Neuronal stem cell (in vitro differentiated cells): ENCODE data around the gene UTRN.

Experiments used
- DNase-seq: peaks from one replicate; pipeline ENCODE4 v3.0.0-alpha.2; 2013; ENCODE audit warnings: low spot score
- H2AFZ ChIP-seq: one replicate; pipeline ENCODE4 v1.6.1; 2013; ENCODE audit warnings: mild to moderate bottlenecking, low read length, inconsistent platforms
- H2AK5ac ChIP-seq: 2 replicates; pipeline ENCODE4 v1.6.1; 2013; ENCODE audit warnings: low read depth, mild to moderate bottlenecking, inconsistent platforms, low read length, moderate library complexity, mixed read lengths
- H2BK120ac ChIP-seq: 2 replicates; pipeline ENCODE4 v1.6.1; 2013; ENCODE audit warnings: low read depth, mild to moderate bottlenecking, inconsistent platforms, low read length, moderate library complexity, mixed read lengths
- H2BK12ac ChIP-seq: one replicate; pipeline ENCODE4 v1.6.1; 2013; ENCODE audit warnings: low read length, inconsistent platforms
- H2BK15ac ChIP-seq: 2 replicates; pipeline ENCODE4 v1.6.1; 2013; ENCODE audit warnings: mild to moderate bottlenecking, low read length, inconsistent platforms, mixed read lengths
- H2BK5ac ChIP-seq: one replicate; pipeline ENCODE4 v1.6.1; 2013; ENCODE audit warnings: inconsistent platforms, mild to moderate bottlenecking, low read length, moderate library complexity
- H3K14ac ChIP-seq: one replicate; pipeline ENCODE4 v1.6.1; 2013; ENCODE audit warnings: low read length, inconsistent platforms
- H3K18ac ChIP-seq: 2 replicates; pipeline ENCODE4 v1.6.1; 2013; ENCODE audit warnings: low read length, inconsistent platforms
- H3K23ac ChIP-seq: 2 replicates; pipeline ENCODE4 v1.6.1; 2013; ENCODE audit warnings: low read depth, mild to moderate bottlenecking, mixed read lengths, low read length, inconsistent platforms; ENCODE audit not compliant: poor library complexity
- H3K27ac ChIP-seq: replicated peaks from 3 replicates; pipeline ENCODE4 v1.5.1; 2013; ENCODE audit warnings: low read length, inconsistent platforms
- H3K27me3 ChIP-seq, 3 experiments: 2 replicates each; pipeline ENCODE4 v1.6.1; 2013; ENCODE audit warnings: low read length in 3 of 3, mild to moderate bottlenecking in 2 of 3, inconsistent platforms in 1 of 3, low read depth in 1 of 3, mixed read lengths in 1 of 3, moderate library complexity in 1 of 3; ENCODE audit not compliant: control insufficient read depth in 3 of 3, insufficient read depth in 3 of 3
- H3K36me3 ChIP-seq, 2 donors: replicated peaks in 1 of 2; 2 replicates each; pipeline ENCODE4 v1.6.1; 2013; ENCODE audit warnings: low read length in 2 of 2; ENCODE audit not compliant: control insufficient read depth in 2 of 2, insufficient read depth in 2 of 2
- H3K4ac ChIP-seq: 2 replicates; pipeline ENCODE4 v1.6.1; 2013; ENCODE audit warnings: inconsistent platforms, mild to moderate bottlenecking, low read length, moderate library complexity
- H3K4me1 ChIP-seq, 2 donors: 1 replicate in 1 of 2; 2 replicates in 1 of 2; pipeline ENCODE4 v1.6.1; 2013; ENCODE audit warnings: low read length in 2 of 2, low read depth in 1 of 2; ENCODE audit not compliant: control insufficient read depth in 2 of 2, insufficient read depth in 1 of 2
- H3K4me2 ChIP-seq: one replicate; pipeline ENCODE4 v1.6.1; 2013; ENCODE audit warnings: mild to moderate bottlenecking, low read length, inconsistent platforms; ENCODE audit not compliant: insufficient read depth, poor library complexity, severe bottlenecking
- H3K4me3 ChIP-seq, 2 donors: 2 replicates each; pipeline ENCODE4 v1.5.1; 2013; ENCODE audit warnings: low read length in 2 of 2, mild to moderate bottlenecking in 2 of 2, inconsistent platforms in 1 of 2, moderate library complexity in 1 of 2
- H3K79me1 ChIP-seq: one replicate; pipeline ENCODE4 v1.6.1; 2013; ENCODE audit warnings: low read depth, mild to moderate bottlenecking, inconsistent platforms, low read length, moderate library complexity
- H3K9ac ChIP-seq: one replicate; pipeline ENCODE4 v1.6.1; 2013; ENCODE audit warnings: mild to moderate bottlenecking, low read depth, low read length, inconsistent platforms; ENCODE audit not compliant: poor library complexity
- H3K9me3 ChIP-seq, 2 donors: replicated peaks in 1 of 2; 2 replicates each; pipeline versions ENCODE3 to v1.6.1; 2013; ENCODE audit warnings: low read length in 2 of 2, mild to moderate bottlenecking in 2 of 2, inconsistent platforms in 1 of 2, low read depth in 1 of 2, mixed read lengths in 1 of 2, moderate library complexity in 1 of 2; ENCODE audit not compliant: control insufficient read depth in 2 of 2, insufficient read depth in 1 of 2
- H4K8ac ChIP-seq: one replicate; pipeline ENCODE4 v1.6.1; 2013; ENCODE audit warnings: low read depth, mild to moderate bottlenecking, inconsistent platforms, low read length, moderate library complexity
- H4K91ac ChIP-seq: one replicate; pipeline ENCODE4 v1.6.1; 2013; ENCODE audit warnings: low read length, low read depth, mild to moderate bottlenecking, inconsistent platforms; ENCODE audit not compliant: poor library complexity
- WGBS, 2 donors: extraction: QIAGEN DNeasy Blood & Tissue Kit; methylation state at CpG; one replicate each; pipeline ENCODE4 v1.1.7; 2013; ENCODE audit warnings: missing lambda C conversion rate in 2 of 2, mixed read lengths in 1 of 2; ENCODE audit not compliant: insufficient read length in 2 of 2, insufficient replicate concordance in 1 of 2; ENCODE audit errors: extremely low coverage in 2 of 2; 5-methylcytosine and 5-hydroxymethylcytosine counted together

Gene UTRN

DNA sequence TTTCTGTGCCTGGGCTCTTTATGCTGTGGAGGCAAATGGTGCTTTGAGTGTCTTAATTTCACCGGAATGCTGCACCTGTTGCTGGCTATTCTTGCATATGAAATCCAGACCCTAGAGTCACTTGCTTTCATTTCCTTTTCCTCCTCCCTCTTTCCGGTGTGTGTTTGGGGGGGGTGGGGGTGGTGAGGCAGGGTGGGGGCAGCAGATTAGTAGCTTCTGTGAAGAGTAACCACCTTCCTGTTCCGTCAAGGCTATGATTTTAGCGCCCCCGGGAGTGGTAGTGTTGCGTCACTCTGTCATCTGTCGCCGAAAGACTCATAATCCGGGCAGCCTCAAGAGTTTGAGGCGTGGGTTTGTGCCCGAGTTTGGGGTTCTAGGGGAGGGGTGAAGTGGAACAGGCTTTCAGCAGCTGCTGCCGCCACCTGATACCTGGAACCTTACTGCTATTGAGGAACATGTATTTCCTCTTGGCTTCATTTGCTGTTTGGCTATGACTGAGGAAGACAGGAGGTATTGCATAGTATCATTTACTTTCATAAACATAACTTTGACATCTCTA is 49.1 kb downstream of the UTRN start:
- H4K8ac ChIP-seq: no peak overlapping the region
- H3K4me2 ChIP-seq: no peak overlapping the region
- DNase-seq: no peak
- H2BK5ac ChIP-seq: no peak overlapping the region
- H2AK5ac ChIP-seq: no peak overlapping the region
- H3K23ac ChIP-seq: no peak overlapping the region
- H3K27me3 ChIP-seq: no peaks in the 10 kb centered on the region
- WGBS, 2 donors: no CpG with 5 or more reads among the region's 12 CpGs
- no peak overlapping the region for H2AFZ ChIP-seq
- H3K4ac ChIP-seq: no peak overlapping the region
- peaks cover 6% of the 10 kb centered on the region for H3K79me1 ChIP-seq
- H3K9ac ChIP-seq: no peak overlapping the region
- H3K36me3 ChIP-seq: no peaks in the 10 kb centered on the region
- peaks cover 0 to 3% of the 10 kb centered on the region in 2 donors for H3K9me3 ChIP-seq
- no peak overlapping the region for H3K27ac ChIP-seq
- H4K91ac ChIP-seq: no peak overlapping the region
- peaks cover 0 to 3% of the 10 kb centered on the region in 2 donors for H3K4me1 ChIP-seq
- no peak overlapping the region for H2BK15ac ChIP-seq
- H2BK12ac ChIP-seq: no peak overlapping the region
- no peak overlapping the region for H2BK120ac ChIP-seq
- no peak overlapping the region for H3K18ac ChIP-seq
- no peak overlapping the region for H3K4me3 ChIP-seq
- H3K14ac ChIP-seq: no peak overlapping the region
